NT2/D1 (cell line): ENCODE data around the gene RDX.

Experiments
- SUZ12 ChIP-seq: IDR thresholded peaks from 2 replicates; pipeline ENCODE4 v1.6.1; 2011; ENCODE audit not compliant: insufficient read length, insufficient read depth; ENCODE audit errors: extremely low read depth
- YY1 ChIP-seq: IDR thresholded peaks from 2 replicates; pipeline ENCODE4 v1.6.1; 2011; ENCODE audit not compliant: insufficient read length, insufficient read depth
- ZNF274 ChIP-seq: IDR thresholded peaks from 2 replicates; pipeline ENCODE4 v1.6.1; 2011; ENCODE audit warnings: mild to moderate bottlenecking, low read depth, low read length

GRCh38 chr11:110148775-110149744, 147.4 kb downstream of the RDX start:
- TF ChIP-seq SUZ12 (no peak), YY1 (no peak), ZNF274 (no peak)
